ENCODE measurements around the gene NSUN4.
"Not testable (repeated sequence)": the region's sequence is repeated elsewhere in the genome, so short reads cannot be mapped to it uniquely, and the experiment has no call there.

- not testable (repeated sequence) for TF ChIP-seq POLR2AphosphoS5 (IDR thresholded peaks at IDR 0.05; ENCODE audit: low read depth, low read length); TAF1 (IDR thresholded peaks at IDR 0.05; ENCODE audit: borderline replicate concordance, low read depth, low read length); POLR2A (IDR thresholded peaks at IDR 0.05; ENCODE audit: low read depth, low read length)
Measured at GRCh38 chr1:46330381-46330780, 10.2 kb upstream of the NSUN4 start.
